Brain microvascular endothelial cell (primary cell): Measurements from ENCODE around the gene GARIN1A.

Experiments used
- DNase-seq: peaks from one replicate; pipeline ENCODE4 v3.0.0-alpha.2; 2020
- H3K27ac ChIP-seq: fragments of 250-450 bp; sonication (Bioruptor Pico); 2 replicates; pipeline ENCODE4 v1.5.1; 2020; ENCODE audit warnings: mild to moderate bottlenecking, moderate library complexity
- H3K27me3 ChIP-seq: fragments of 250-450 bp; sonication (Bioruptor Pico); replicated peaks from 2 replicates; pipeline ENCODE4 v1.5.1; 2020; ENCODE audit warnings: mild to moderate bottlenecking
- H3K36me3 ChIP-seq: fragments of 250-450 bp; sonication (Bioruptor Pico); replicated peaks from 2 replicates; pipeline ENCODE4 v1.5.1; 2020; ENCODE audit warnings: mild to moderate bottlenecking
- H3K4me3 ChIP-seq: 2 replicates; pipeline ENCODE4 v1.5.1; 2011; ENCODE audit warnings: low read depth, mild to moderate bottlenecking, control low read depth, low read length, moderate library complexity
- in situ Hi-C: cut with HindIII; loops from 2 replicates; pipeline ENCODE4 v1.10.0; 2017; ENCODE audit warnings: low sequenced_read_pairs, low pct_ligation_motif_present
- TF ChIP-seq, protein P1 (sequence below): IDR thresholded peaks from 2 replicates; pipeline ENCODE4 v1.5.1; 2011; ENCODE audit warnings: low read depth, mild to moderate bottlenecking, moderate library complexity, low read length, control low read depth, inconsistent platforms; ENCODE audit errors: missing control alignments

The GARIN1A gene

GRCh38 chr7:128703609-128704241, 31.6 kb downstream of the GARIN1A start:
- Histone ChIP-seq H3K36me3 (no peaks in the 10 kb centered on the region), H3K4me3 (no peak overlapping the region), H3K27me3 (no peaks in the 10 kb centered on the region), H3K27ac (no peak overlapping the region)
- TF ChIP-seq, protein P1, sequence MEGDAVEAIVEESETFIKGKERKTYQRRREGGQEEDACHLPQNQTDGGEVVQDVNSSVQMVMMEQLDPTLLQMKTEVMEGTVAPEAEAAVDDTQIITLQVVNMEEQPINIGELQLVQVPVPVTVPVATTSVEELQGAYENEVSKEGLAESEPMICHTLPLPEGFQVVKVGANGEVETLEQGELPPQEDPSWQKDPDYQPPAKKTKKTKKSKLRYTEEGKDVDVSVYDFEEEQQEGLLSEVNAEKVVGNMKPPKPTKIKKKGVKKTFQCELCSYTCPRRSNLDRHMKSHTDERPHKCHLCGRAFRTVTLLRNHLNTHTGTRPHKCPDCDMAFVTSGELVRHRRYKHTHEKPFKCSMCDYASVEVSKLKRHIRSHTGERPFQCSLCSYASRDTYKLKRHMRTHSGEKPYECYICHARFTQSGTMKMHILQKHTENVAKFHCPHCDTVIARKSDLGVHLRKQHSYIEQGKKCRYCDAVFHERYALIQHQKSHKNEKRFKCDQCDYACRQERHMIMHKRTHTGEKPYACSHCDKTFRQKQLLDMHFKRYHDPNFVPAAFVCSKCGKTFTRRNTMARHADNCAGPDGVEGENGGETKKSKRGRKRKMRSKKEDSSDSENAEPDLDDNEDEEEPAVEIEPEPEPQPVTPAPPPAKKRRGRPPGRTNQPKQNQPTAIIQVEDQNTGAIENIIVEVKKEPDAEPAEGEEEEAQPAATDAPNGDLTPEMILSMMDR = no peak
- in situ Hi-C loops = no loop called here
- DNase-seq = no peak

GRCh38 chr7:128705891-128706333, 33.8 kb downstream of the GARIN1A start:
- no peak for DNase-seq

GRCh38 chr7:128707752-128708151, 35.7 kb downstream of the GARIN1A start:
- in situ Hi-C loops = no loop called here
- TF ChIP-seq, protein P1 = no peak
- Histone ChIP-seq H3K4me3 (no peak overlapping the region), H3K27me3 (no peaks in the 10 kb centered on the region), H3K36me3 (no peaks in the 10 kb centered on the region), H3K27ac (no peak overlapping the region)
- DNase-seq = no peak

More at GRCh38 chr7:128705891-128706333, 33.8 kb downstream of the GARIN1A start:
- Histone ChIP-seq H3K4me3 (no peak overlapping the region), H3K36me3 (no peaks in the 10 kb centered on the region), H3K27ac (no peak overlapping the region), H3K27me3 (no peaks in the 10 kb centered on the region)
- in situ Hi-C loops = no loop called here
- TF ChIP-seq, protein P1 = no peak

- TF ChIP-seq, protein P1 = no peak
- H3K27ac ChIP-seq = no peak overlapping the region
- in situ Hi-C loops = no loop called here
- no peak overlapping the region for H3K4me3 ChIP-seq
- no peak for DNase-seq
- H3K36me3 ChIP-seq = no peaks in the 10 kb centered on the region
- no peaks in the 10 kb centered on the region for H3K27me3 ChIP-seq
Measured at GRCh38 chr7:128708235-128708634, 36.1 kb downstream of the GARIN1A start.

GRCh38 chr7:128708824-128709223, 36.7 kb downstream of the GARIN1A start:
- no peak overlapping the region for H3K27ac ChIP-seq
- in situ Hi-C loops = no loop called here
- TF ChIP-seq, protein P1 = no peak

GRCh38 chr7:128710481-128710880, 38.4 kb downstream of the GARIN1A start:
- H3K27ac ChIP-seq = no peak overlapping the region
- no peak for DNase-seq
- no peaks in the 10 kb centered on the region for H3K27me3 ChIP-seq
- in situ Hi-C loops = no loop called here
- H3K4me3 ChIP-seq = no peak overlapping the region
- H3K36me3 ChIP-seq = no peaks in the 10 kb centered on the region
- TF ChIP-seq, protein P1 = no peak

More at GRCh38 chr7:128708824-128709223, 36.7 kb downstream of the GARIN1A start:
- no peak for DNase-seq
- H3K4me3 ChIP-seq = no peak overlapping the region
- no peaks in the 10 kb centered on the region for H3K27me3 ChIP-seq
- H3K36me3 ChIP-seq = no peaks in the 10 kb centered on the region
